ENCODE results near the gene LRRC1. TPM values are rescaled to one million over a fixed set of nuclear protein-coding genes. Genes with fewer than 3 reads are reported as not detected.

Gene LRRC1
- total and polyA plus RNA-seq, 2 donors (not counting 1 experiment from before 2014, with no cell fraction given): 3.8 to 12.1 TPM

DNA sequence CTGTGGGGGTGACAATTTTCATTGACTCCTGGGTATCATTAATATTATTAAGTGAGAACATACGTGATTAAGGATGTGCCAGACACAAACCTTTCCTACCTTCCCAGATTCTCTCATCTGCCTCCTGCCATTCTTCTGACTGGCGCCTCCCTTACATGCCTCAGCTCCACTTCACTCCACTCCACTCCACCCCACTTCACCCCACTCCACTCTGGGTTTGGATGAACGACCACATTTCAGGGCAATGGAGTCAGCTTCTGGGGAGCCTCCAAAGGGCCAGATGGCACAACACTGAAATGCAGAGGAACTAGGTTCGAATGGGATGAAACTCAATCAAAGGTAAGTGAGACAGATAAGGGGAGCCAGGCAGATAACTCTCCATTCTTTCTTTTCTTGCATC is 40.5 kb upstream of the LRRC1 start:
- no peak for TF ChIP-seq EZH2 (IDR thresholded peaks at IDR 0.05; ENCODE audit: low read length, missing control alignments)
- TF ChIP-seq, protein P1, sequence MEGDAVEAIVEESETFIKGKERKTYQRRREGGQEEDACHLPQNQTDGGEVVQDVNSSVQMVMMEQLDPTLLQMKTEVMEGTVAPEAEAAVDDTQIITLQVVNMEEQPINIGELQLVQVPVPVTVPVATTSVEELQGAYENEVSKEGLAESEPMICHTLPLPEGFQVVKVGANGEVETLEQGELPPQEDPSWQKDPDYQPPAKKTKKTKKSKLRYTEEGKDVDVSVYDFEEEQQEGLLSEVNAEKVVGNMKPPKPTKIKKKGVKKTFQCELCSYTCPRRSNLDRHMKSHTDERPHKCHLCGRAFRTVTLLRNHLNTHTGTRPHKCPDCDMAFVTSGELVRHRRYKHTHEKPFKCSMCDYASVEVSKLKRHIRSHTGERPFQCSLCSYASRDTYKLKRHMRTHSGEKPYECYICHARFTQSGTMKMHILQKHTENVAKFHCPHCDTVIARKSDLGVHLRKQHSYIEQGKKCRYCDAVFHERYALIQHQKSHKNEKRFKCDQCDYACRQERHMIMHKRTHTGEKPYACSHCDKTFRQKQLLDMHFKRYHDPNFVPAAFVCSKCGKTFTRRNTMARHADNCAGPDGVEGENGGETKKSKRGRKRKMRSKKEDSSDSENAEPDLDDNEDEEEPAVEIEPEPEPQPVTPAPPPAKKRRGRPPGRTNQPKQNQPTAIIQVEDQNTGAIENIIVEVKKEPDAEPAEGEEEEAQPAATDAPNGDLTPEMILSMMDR (conservative IDR thresholded peaks at IDR 0.05 in 1 of 2, IDR thresholded peaks at IDR 0.05 in 1 of 2; ENCODE audit: low read depth in 1 of 2, low read length in 2 of 2): no peak
- Histone ChIP-seq H3K4me3 (replicated peaks in 1 of 4; ENCODE audit: control extremely low read depth in 1 of 4, insufficient read depth in 1 of 4, low read depth in 3 of 4, low read length in 4 of 4) (no peak overlapping the region), H3K9me3 (ENCODE audit: control insufficient read depth, insufficient read depth, low read depth, low read length) (no peaks in the 10 kb centered on the region), H3K36me3 (ENCODE audit: control insufficient read depth, insufficient read depth, low read length) (no peaks in the 10 kb centered on the region), H3K27me3 (ENCODE audit: control insufficient read depth, insufficient read depth, low read length) (no peaks in the 10 kb centered on the region), H3K4me1 (ENCODE audit: control insufficient read depth, extremely low read depth, insufficient read depth, low read length) (no peaks in the 10 kb centered on the region), H3K27ac (ENCODE audit: insufficient read depth, low read length) (no peak overlapping the region), H4K20me1 (ENCODE audit: control insufficient read depth, extremely low read depth, insufficient read depth, low read length) (no peaks in the 10 kb centered on the region), H2AFZ (ENCODE audit: low read length) (no peak overlapping the region), H3K9ac (ENCODE audit: insufficient read depth, low read length) (no peak overlapping the region), H3K4me2 (ENCODE audit: extremely low read depth, insufficient read depth, low read length) (no peak overlapping the region), H3K79me2 (ENCODE audit: control insufficient read depth, insufficient read depth, low read length) (no peaks in the 10 kb centered on the region)
- no peak for DNase-seq (ENCODE audit: low read depth in 2 of 2)

- no peak overlapping the region for H3K9ac ChIP-seq (ENCODE audit: insufficient read depth, low read length)
- H3K4me1 ChIP-seq (ENCODE audit: control insufficient read depth, extremely low read depth, insufficient read depth, low read length): no peaks in the 10 kb centered on the region
- H3K27ac ChIP-seq (ENCODE audit: insufficient read depth, low read length): no peak overlapping the region
- no peak for DNase-seq (ENCODE audit: low read depth in 2 of 2)
- TF ChIP-seq, protein P1 (conservative IDR thresholded peaks at IDR 0.05 in 1 of 2, IDR thresholded peaks at IDR 0.05 in 1 of 2; ENCODE audit: low read depth in 1 of 2, low read length in 2 of 2): no peak
- no peak for TF ChIP-seq EZH2 (IDR thresholded peaks at IDR 0.05; ENCODE audit: low read length, missing control alignments)
- no peaks in the 10 kb centered on the region for H4K20me1 ChIP-seq (ENCODE audit: control insufficient read depth, extremely low read depth, insufficient read depth, low read length)
- H2AFZ ChIP-seq (ENCODE audit: low read length): no peak overlapping the region
- no peaks in the 10 kb centered on the region for H3K27me3 ChIP-seq (ENCODE audit: control insufficient read depth, insufficient read depth, low read length)
- H3K4me2 ChIP-seq (ENCODE audit: extremely low read depth, insufficient read depth, low read length): no peak overlapping the region
- H3K9me3 ChIP-seq (ENCODE audit: control insufficient read depth, insufficient read depth, low read depth, low read length): no peaks in the 10 kb centered on the region
- no peaks in the 10 kb centered on the region for H3K36me3 ChIP-seq (ENCODE audit: control insufficient read depth, insufficient read depth, low read length)
- H3K79me2 ChIP-seq (ENCODE audit: control insufficient read depth, insufficient read depth, low read length): no peaks in the 10 kb centered on the region
- no peak overlapping the region for H3K4me3 ChIP-seq (replicated peaks in 1 of 4; ENCODE audit: control extremely low read depth in 1 of 4, insufficient read depth in 1 of 4, low read depth in 3 of 4, low read length in 4 of 4)
Observed at GRCh38 chr6:53756396-53756795, 38.4 kb upstream of the LRRC1 start.

- H3K4me1 ChIP-seq (ENCODE audit: control insufficient read depth, extremely low read depth, insufficient read depth, low read length): no peaks in the 10 kb centered on the region
- H3K4me2 ChIP-seq (ENCODE audit: extremely low read depth, insufficient read depth, low read length): no peak overlapping the region
- no peak overlapping the region for H2AFZ ChIP-seq (ENCODE audit: low read length)
- H3K27me3 ChIP-seq (ENCODE audit: control insufficient read depth, insufficient read depth, low read length): no peaks in the 10 kb centered on the region
- TF ChIP-seq EZH2 (IDR thresholded peaks at IDR 0.05; ENCODE audit: low read length, missing control alignments): no peak
- TF ChIP-seq, protein P1 (conservative IDR thresholded peaks at IDR 0.05 in 1 of 2, IDR thresholded peaks at IDR 0.05 in 1 of 2; ENCODE audit: low read depth in 1 of 2, low read length in 2 of 2): no peak
- H3K9ac ChIP-seq (ENCODE audit: insufficient read depth, low read length): no peak overlapping the region
- H3K79me2 ChIP-seq (ENCODE audit: control insufficient read depth, insufficient read depth, low read length): no peaks in the 10 kb centered on the region
- no peak overlapping the region for H3K4me3 ChIP-seq (replicated peaks in 1 of 4; ENCODE audit: control extremely low read depth in 1 of 4, insufficient read depth in 1 of 4, low read depth in 3 of 4, low read length in 4 of 4)
- no peaks in the 10 kb centered on the region for H4K20me1 ChIP-seq (ENCODE audit: control insufficient read depth, extremely low read depth, insufficient read depth, low read length)
- H3K27ac ChIP-seq (ENCODE audit: insufficient read depth, low read length): no peak overlapping the region
- no peaks in the 10 kb centered on the region for H3K9me3 ChIP-seq (ENCODE audit: control insufficient read depth, insufficient read depth, low read depth, low read length)
- no peaks in the 10 kb centered on the region for H3K36me3 ChIP-seq (ENCODE audit: control insufficient read depth, insufficient read depth, low read length)
- DNase-seq (ENCODE audit: low read depth in 2 of 2): no peak
Observed at GRCh38 chr6:53758496-53758895, 36.3 kb upstream of the LRRC1 start.

Data from fibroblast of lung (primary cell).